Brain microvascular endothelial cell (primary cell): ENCODE data around the gene CENPX.
A peak's percentile ranks its signal among the peaks of the same experiment; 100 is the strongest.

ENCODE experiments used
- DNase-seq: peaks from one replicate; pipeline ENCODE4 v3.0.0-alpha.2; 2020
- H3K27ac ChIP-seq: fragments of 250-450 bp; sonication (Bioruptor Pico); 2 replicates; pipeline ENCODE4 v1.5.1; 2020; ENCODE audit warnings: mild to moderate bottlenecking, moderate library complexity
- H3K27me3 ChIP-seq: fragments of 250-450 bp; sonication (Bioruptor Pico); replicated peaks from 2 replicates; pipeline ENCODE4 v1.5.1; 2020; ENCODE audit warnings: mild to moderate bottlenecking
- H3K36me3 ChIP-seq: fragments of 250-450 bp; sonication (Bioruptor Pico); replicated peaks from 2 replicates; pipeline ENCODE4 v1.5.1; 2020; ENCODE audit warnings: mild to moderate bottlenecking
- H3K4me3 ChIP-seq: 2 replicates; pipeline ENCODE4 v1.5.1; 2011; ENCODE audit warnings: low read depth, mild to moderate bottlenecking, control low read depth, low read length, moderate library complexity
- in situ Hi-C: cut with HindIII; loops from 2 replicates; pipeline ENCODE4 v1.10.0; 2017; ENCODE audit warnings: low sequenced_read_pairs, low pct_ligation_motif_present
- TF ChIP-seq, protein P1 (sequence below): IDR thresholded peaks from 2 replicates; pipeline ENCODE4 v1.5.1; 2011; ENCODE audit warnings: low read depth, mild to moderate bottlenecking, moderate library complexity, low read length, control low read depth, inconsistent platforms; ENCODE audit errors: missing control alignments

The CENPX gene

DNA sequence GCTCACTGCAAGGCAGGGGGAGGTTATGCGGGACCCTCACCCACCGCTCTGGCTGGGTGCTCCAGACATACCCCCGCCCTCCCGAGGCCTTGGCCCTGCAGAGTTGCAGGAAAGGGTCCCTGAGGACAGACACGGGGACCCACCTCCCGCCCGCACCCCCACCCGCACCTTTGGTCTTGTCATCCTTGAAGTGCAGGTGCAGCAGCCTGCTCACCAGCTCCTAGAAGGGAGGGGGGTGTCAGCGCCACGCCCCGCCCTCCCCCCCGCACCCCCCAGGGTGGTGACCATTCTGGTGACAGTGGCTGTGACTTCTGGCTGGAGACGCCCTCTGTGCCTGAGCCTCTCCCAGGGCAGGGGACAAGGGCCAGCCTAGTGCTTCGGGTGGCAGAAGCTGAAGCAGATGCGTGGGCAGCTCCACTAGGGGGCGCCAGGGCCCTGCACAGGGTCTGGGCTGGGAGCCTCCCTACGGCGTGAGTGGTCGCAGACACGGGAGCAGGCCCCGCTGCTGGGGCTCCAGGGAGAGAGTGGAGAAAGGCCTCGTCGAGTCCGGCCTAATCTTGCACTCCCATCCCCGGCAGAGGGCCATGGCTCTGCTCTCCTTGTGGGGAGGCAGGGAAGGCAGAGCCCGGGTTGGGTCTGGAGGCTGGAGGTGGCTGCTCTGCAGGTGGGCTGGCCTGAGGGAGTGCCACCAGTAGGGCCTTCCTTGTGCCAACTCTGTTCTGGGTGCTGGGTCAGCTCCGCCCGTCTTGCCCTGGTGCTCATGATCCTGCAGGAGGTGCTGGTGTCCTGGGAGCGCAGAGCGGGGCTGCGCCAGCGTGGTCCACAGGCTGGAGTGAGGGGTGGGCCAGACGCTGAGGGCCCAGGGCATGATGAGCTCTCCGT is 2.7 kb downstream of the CENPX start:
- in situ Hi-C loops = no loop called here

DNA sequence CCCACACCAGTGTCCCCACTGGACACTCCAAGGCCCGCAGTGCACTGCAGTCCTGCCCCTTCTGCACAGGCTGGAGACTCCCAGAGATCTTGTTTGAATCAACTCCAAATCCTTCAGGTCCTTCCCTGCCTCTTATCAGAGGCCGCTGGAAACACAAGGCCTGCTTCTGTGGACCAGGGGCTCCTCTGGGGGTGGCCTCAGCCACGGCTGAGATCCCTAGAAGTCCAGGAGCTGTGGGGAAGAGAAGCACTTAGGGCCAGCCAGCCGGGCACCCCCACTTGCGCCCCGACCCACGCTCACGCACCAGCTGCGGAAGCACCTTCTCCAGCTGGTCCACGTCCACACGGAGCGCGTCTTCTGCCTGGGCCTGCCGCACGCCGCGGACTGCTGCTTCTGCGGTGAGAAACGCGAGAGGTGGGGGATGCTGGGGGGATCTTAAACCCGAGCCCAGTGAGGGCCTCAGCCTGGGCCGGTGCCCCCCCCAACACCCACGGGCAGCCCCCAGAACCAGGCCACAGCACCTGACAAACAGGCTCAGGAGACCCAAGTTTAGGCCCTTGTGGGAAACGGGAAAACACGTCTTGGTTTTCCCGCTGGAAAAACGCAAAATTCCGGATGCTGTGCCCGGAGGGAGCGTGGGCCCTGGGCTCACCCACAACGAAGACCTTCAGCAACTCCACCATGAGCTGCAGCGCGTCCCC is 3.5 kb downstream of the CENPX start:
- Histone ChIP-seq H3K27ac (no peak overlapping the region), H3K36me3 (no peaks in the 10 kb centered on the region), H3K27me3 (no peaks in the 10 kb centered on the region), H3K4me3 (no peak overlapping the region)
- TF ChIP-seq, protein P1, sequence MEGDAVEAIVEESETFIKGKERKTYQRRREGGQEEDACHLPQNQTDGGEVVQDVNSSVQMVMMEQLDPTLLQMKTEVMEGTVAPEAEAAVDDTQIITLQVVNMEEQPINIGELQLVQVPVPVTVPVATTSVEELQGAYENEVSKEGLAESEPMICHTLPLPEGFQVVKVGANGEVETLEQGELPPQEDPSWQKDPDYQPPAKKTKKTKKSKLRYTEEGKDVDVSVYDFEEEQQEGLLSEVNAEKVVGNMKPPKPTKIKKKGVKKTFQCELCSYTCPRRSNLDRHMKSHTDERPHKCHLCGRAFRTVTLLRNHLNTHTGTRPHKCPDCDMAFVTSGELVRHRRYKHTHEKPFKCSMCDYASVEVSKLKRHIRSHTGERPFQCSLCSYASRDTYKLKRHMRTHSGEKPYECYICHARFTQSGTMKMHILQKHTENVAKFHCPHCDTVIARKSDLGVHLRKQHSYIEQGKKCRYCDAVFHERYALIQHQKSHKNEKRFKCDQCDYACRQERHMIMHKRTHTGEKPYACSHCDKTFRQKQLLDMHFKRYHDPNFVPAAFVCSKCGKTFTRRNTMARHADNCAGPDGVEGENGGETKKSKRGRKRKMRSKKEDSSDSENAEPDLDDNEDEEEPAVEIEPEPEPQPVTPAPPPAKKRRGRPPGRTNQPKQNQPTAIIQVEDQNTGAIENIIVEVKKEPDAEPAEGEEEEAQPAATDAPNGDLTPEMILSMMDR = no peak
- in situ Hi-C loops = no loop called here
- DNase-seq = no peak

More for the DNA sequence above, 2.7 kb downstream of the CENPX start:
- H3K27me3 ChIP-seq = no peaks in the 10 kb centered on the region
- no peak overlapping the region for H3K27ac ChIP-seq
- no peaks in the 10 kb centered on the region for H3K36me3 ChIP-seq
- TF ChIP-seq, protein P1 = peak; percentile 88
- no peak for DNase-seq
- H3K4me3 ChIP-seq = no peak overlapping the region

DNA sequence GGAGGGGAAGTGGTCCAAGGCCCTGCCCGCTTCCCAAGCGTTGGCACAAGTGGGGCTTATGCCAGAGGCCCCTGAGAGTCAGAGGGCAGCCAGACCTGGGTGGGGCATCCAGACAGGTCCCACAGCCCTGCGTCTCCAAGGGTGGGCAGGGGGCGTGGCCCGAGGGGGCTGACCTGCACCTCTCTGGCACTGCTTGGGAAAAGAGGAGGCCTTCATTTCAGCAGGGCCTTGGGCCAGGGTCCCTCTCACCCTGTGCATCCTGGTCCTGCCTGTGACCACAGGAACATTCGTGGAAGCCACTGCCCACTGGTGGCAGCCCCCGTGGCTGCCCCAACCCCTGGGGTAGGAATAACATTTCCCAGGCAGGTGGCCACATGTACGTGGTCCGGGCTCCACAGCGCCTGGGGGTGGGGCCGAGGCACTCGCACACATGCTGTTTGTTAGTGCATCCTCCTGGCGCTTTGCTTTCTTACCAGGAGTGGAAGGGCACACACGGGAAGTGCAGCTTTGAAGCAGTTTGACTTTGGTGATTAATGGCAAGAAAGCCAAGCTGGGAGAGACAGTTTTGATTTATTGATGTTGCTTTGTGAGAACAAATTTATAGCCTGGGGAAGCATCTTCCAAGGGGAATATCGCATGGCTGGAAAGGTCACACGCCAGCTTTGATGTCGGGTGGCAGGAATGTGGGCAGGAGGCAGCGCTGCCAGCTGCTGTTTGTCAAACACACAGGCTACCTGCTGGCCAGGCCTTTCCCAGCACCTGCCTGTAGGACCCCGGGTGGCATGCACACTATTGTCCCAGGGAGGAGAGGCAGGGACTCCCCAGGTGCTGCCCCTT is 4.3 kb downstream of the CENPX start:
- Histone ChIP-seq H3K4me3 (no peak overlapping the region), H3K27me3 (no peaks in the 10 kb centered on the region), H3K27ac (no peak overlapping the region), H3K36me3 (no peaks in the 10 kb centered on the region)
- DNase-seq = no peak
- TF ChIP-seq, protein P1 = no peak
- in situ Hi-C loops = no loop called here

DNA sequence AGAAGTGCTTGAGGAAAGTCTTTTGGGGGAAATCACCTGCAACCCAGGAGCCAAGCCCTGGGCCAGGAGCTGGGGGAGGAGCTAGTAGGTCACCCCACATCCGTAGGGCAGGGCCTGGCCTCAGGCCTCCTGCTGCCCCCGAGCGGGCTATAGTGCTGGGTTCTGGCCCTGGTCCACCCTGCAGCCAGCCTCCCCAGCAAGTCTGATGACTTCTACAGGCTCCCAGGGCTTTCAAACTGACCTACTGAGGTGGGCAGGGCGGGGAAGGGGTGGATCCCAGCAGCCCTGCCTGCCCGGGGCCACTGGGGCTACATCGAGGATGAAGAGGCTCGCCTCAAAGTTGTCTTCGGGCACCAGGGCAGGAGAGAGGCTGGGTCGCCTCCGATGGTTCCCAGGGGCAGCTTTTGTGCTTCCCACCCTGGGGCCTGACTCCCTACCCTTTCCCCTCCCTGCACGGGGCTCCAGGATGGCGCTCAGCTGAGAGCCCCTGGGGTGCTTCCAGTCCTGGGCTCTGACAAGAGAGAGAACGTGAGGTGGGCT is 5.0 kb downstream of the CENPX start:
- H3K27me3 ChIP-seq = no peaks in the 10 kb centered on the region
- in situ Hi-C loops = no loop called here
- H3K27ac ChIP-seq = no peak overlapping the region
- H3K4me3 ChIP-seq = no peak overlapping the region
- TF ChIP-seq, protein P1 = no peak
- H3K36me3 ChIP-seq = no peaks in the 10 kb centered on the region
- no peak for DNase-seq

DNA sequence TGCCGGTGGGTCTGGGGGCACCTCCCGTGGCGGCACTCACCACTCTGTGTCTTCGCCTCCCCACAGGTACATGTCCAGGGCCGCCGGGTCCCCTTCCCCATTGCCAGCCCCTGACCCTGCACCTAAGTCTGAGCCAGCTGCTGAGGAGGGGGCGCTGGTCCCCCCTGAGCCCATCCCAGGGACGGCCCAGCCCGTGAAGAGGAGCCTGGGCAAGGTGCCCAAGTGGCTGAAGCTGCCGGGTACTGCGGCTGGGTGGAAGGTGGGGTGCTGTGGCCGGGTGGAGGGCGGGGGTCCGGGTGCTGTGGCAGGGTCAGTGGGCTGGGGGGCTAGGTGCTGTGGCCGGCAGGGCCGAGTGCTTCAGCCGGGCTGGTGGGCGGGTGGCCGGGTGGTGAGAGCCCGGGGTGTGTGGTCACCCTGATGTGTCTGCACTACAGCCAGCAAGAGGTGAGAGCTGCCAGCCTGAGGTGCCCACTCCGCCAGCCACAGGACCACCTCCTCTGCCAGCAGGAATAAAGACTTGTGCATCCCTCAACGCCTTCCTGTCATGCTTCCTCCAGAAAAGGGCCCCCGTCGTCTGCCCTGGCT is 5.7 kb downstream of the CENPX start:
- TF ChIP-seq, protein P1 = no peak
- Histone ChIP-seq H3K27ac (no peak overlapping the region), H3K36me3 (no peaks in the 10 kb centered on the region), H3K27me3 (no peaks in the 10 kb centered on the region), H3K4me3 (no peak overlapping the region)
- DNase-seq = no peak
- in situ Hi-C loops = no loop called here
